Activated gamma-delta T cell treated with Interleukin-2 at 50 U/mL for 16 hours (primary cell): ENCODE results near the gene COL13A1.

Experiments
- DNase-seq: peaks from one replicate; pipeline ENCODE4 v3.0.0-alpha.2; 2020

COL13A1 gene

DNA sequence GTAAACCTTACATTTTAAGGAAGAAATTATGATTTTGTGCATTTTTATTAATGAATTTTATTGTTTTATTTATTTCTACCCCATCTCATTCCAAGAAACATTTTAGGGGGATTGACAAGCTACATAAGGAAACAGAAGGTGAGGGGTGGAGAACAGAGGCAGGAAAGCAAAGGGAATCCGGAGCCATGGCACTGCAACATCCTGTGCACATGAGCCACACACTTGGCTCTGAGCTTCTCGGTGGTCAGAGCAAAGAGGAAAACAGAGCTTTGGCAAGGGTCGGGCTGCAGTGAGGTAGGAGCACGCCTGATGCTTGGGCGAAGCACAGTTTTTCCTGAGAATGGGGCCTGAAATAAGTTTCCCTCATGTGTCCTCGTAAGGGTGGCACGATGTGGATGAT lies 68.9 kb downstream of the COL13A1 start:
- DNase-seq, result no peak

DNA sequence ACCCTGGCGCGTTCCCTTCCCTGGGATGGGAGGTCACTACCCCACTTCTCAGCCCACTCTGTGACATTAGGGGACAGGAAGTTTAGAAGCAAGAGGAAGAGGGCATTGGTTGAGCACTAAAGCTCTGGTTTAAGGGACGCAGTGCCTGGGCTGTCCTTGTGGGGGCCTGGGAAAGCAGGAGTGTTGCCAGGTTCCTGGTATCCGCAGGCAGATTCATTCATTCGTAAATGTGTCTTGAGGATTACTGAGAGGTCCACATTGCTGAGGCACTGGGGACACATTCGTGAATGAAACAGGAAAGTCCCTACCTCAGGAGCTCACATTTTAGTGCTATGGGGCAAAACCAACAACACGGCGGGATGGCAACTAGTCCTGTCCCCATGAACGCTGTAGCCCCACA lies 69.4 kb downstream of the COL13A1 start:
- no peak for DNase-seq

DNA sequence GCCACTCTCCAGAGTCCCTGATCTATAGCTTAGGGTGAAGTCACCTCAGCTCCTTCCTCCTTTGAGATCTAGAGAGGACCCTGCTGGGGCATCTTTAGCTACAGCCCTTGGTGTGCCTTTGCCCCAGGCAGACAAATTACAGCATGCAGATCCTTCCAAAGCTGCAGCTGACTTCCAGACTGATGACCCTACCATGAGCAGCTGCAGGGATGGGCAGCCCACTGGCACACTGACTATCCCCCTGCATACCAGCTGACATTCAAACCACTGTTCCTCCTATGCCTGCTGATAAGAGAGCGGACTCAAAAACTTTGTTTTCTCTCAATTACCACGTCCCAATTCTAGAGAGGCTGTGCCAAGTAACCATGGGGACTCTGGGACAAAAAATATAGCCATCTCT lies 70.6 kb downstream of the COL13A1 start:
- DNase-seq, result no peak

DNA sequence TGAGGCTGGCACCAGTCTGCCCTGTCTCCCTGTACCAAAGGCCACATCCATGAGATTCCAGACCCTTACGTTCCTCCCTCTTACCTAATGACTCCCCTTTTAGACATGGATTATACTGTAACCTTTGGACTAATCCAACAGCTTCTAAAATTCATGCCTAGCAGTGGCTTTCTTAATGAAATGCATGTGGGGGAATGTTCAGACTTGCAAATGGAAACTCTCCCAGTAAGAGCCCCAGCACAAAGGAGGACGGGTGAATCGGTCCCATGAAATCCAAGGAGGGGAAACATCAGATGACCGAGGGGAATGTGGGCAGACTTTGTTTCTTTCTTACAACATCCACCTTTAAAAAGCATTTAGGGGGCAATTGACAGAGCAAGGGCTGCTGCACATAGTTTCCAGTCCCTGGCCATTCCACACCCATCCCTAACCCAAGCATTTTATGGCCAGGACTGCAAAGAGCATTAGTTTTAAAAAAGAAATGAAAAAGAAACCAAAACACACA lies 71.5 kb downstream of the COL13A1 start:
- DNase-seq, result no peak

DNA sequence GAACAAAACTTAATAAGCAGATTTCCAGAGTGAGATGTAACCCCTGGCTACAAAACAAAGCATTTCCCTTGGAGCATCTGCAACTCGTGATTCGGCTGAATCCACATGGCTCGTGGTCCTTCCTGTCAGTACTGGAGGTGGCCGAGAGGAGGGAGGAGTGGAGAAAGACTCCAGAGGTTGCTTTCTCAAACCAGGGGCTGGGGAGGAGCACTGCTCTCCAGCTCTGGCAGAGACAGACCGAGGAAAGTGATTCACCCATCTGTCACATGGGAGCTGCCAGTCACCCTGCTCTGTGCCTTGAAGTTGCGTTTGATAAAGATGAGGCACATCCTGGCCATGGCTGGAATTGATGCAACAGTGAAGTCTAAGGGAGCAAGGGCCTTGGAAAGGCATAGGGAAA lies 72.7 kb downstream of the COL13A1 start:
- no peak for DNase-seq

DNA sequence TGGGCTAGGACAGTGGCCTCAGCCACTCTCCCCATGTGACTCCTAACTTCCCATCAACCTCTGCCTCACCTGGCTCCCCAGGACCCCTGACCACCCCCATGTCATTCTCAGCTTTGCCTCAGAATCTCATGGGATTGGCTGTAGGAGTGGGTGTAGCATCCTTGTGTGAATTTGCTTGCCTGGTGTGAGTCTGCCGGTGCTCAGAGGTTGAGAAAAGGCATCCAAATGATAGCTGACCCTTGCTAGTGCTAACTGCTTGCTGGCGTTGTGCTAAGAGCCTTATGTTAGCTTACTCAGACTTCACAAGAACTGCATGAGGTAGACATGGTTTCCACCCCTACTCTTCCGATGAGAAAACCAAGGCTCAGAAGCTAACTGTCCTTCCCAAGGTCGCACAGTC lies 74.2 kb downstream of the COL13A1 start:
- DNase-seq, result no peak

DNA sequence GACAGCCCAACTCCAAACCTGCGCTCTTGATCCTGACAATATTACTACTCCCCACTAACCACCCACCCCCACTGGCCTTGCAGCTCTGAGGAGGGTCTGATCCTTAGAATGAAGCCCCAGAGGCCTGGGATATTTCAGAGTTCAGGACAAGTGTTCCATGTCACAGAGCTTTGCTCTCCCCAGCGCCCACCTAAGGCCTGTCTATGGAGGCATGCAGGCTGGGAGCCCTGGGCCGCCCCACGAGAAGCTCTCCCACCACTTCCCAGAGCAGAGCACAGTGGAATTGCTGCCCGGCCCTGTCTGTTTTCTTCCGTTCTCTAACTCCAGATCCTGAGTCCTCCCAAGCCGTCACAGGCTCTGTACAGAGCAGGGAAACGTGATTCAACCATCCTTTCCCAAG lies 74.6 kb downstream of the COL13A1 start:
- no peak for DNase-seq

DNA sequence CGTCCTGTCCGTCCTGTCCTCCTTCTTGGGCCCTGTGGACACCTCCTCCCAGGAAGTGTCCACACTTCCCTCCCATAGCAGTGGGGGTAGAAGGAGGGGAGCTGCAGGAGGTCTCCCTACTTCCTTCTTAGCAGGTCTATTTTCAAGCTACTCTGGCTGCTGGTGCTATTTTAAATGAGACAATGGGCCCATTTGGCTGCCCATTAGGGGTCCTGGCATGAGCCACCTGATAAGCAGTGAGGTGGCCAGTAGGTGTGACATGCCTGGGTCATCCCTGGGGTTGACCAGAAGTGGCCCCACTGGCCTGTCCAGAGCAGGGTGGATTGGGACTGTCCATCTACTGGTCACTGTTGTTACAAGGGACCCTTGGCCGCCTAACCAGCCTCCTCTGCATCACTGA lies 75.2 kb downstream of the COL13A1 start:
- DNase-seq, result no peak

DNA sequence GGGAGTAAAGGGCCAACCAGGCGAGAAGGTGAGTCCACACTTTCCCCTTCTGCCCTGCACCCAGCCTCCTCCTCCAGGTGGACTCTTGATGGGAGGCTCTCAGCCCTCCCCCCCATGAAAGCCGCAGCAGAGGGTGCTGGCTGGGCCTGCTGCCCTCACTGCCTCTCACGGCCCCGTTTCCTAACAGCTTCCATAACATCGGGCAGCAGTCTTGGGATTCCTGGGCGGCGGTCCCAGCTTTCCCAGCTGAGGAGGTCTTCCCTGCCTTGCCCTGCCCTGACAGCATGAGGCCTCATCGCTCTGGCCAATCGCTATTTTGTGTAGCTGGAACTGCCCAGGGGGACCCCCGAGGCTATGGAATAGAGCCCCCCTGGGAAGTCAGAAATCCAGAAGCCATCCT lies 76.3 kb downstream of the COL13A1 start:
- no peak for DNase-seq

DNA sequence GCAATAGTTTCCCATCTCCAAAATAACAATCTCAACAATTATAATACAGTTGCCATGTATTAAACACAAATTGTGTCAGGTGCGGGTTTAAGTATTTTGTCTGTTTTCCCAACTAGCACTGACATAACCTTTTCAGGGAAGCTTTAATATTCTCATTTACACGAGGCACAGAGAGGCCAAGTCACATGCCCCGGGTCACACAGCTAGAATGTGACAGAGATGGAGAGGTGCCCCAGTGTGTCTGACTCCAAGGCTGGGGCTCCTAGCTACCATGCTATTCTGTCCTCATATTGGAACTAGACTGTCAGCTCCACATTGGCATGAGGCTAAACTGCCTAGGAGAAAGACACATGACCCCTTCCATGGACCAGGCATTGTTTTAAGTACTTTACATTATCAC lies 77.2 kb downstream of the COL13A1 start:
- no peak for DNase-seq

DNA sequence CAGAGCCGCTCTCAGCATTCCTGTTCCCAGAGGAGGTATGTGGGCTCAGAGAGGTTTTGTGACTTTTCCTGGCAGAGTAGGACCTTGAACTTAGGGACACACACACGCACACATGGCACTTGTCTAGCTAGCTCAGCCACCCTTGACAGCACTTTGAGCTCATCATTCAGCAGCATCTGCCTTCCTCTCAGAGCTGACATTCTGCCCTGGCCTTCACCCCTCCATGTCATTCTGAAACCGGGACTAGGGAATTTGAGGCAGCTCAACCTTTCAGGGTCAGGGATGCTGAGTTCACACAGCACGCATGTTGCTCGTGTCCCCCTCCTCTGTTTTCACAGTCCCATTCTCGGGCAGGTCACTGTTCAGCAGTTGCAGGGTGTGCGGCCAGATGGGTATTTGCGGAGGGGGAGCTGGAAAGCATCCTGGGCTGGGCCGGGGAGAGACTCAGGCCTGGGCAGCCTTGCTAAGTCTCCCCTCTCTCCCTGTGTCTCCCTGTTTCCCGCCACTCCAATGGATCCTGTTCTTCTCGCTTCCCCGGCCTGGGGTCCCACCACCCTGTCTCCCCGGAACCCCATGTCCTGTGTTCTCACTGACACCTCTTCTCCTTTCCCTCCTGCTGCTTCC lies 78.0 kb downstream of the COL13A1 start:
- DNase-seq, result no peak

DNA sequence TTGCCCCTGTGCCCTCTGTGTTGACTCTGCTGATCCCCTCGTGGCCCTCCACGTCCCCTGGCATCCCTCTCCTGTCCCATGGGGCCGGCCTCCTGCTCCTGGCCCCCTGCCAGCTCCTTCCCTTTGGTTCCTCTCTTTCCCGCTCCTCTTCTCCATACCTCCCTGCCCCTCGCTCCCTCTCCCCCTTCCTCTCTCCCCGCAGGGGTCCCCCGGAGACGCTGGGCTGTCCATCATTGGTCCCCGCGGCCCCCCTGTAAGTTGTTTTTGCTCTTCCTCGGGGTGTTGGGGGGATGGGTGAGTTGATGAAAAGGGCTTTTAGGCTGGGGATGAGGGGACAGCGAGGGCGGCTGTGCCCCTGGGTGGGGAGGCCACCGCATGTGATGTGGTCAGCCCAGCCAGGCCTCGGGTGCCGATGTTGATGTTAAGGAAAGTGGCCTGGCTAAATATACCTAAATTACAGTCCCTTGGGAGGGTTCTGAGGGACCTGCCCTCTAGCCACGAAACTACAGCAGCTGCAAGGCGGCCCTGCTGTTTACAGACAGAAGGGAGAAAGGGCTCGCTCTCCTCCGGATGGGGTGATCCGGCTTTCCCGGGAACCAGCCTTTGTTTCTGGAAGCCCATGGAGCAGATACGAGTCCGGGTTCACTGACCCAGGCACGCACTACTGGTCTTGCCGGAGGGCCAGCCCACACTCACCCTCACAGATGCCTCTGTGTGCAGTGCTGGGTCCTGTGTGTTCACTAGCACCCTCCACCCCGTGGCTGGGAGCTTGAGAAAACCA lies 78.8 kb downstream of the COL13A1 start:
- DNase-seq, result no peak

DNA sequence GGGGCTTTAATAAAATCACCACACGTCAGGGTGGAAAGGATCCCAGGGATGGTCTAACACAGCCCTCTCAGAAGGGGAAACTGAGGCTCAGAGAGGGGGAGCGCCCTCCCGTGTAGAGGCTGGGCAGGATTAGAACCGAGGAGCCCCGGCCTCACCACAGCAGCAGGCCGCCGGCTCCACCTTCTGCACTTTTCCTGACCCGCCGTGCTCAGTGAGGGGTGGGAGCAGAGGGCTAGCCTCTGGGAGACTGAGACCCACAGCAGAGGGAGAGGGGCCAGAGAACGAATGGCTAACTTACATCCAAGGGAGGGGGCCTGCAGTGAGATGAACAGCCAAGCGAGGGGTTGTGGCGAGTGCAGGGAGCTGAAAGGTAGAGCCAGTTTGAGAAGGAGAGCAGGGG lies 79.5 kb downstream of the COL13A1 start:
- no peak for DNase-seq

DNA sequence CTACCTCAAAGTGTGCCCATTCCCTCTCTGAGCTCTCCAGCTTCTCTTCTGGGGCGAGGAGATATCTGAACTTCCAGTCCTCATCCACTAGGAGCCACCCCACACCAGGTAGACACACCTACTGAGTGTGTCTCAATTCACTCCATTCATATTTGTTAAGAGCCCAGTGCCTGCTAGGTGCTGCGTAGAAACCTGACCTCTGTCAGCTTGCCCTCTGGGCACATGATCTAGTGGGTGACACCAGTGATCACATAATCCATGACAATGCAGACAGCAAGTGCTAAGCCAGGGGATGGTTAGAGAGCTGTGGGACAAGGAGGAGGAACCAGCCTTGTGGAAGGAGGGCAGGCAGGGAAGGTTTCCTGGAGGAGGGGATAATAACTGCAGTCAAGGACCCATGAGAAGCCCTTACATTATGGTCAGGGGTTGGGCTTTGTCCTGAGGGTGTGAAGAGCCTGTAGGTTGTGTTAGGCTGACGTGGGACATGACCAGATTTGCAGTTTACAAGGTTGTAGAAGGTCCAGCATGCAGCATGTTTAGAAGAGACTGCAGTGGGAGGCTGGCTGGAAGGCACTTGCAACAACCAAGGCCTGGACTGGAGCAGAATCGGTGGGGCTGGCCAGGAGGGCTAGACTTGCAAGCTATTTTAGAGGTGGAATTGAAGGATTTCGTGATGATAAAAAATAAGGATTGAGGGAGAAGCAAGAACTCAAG lies 81.8 kb downstream of the COL13A1 start:
- no peak for DNase-seq

DNA sequence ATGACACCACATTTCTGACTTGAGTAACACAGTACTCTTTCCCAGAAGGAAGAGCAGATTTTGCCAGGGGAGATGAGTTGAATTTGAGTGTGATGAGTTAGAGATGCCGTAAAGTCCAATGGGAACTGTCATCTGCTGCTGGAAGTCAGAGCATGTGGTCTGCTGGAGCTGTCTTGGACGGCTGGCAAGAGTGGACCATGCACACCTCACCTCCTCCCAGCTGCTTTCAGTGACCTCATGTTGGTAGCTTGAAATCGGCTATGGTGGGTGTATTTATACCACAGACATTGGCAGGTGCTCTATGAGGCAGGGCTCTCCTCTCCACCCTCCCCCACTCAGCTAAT lies 82.3 kb downstream of the COL13A1 start:
- no peak for DNase-seq

DNA sequence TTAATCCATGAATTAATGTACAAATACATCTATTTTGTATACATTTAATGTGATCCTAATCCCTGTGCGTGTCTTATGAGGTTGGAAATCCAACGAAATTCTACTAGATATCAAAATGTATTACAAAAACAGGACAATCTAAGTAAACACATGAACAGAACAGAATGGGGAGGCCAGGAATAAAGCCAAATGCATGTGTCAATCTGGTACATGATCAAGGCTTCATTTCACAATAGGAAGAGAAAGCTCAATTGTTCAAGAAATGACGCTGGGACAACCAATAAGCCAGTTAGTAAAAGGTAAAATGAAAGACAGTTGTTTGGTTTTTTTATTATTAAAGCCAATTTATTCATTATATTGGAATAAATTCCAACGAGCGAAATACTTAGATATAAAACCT lies 83.0 kb downstream of the COL13A1 start:
- no peak for DNase-seq

DNA sequence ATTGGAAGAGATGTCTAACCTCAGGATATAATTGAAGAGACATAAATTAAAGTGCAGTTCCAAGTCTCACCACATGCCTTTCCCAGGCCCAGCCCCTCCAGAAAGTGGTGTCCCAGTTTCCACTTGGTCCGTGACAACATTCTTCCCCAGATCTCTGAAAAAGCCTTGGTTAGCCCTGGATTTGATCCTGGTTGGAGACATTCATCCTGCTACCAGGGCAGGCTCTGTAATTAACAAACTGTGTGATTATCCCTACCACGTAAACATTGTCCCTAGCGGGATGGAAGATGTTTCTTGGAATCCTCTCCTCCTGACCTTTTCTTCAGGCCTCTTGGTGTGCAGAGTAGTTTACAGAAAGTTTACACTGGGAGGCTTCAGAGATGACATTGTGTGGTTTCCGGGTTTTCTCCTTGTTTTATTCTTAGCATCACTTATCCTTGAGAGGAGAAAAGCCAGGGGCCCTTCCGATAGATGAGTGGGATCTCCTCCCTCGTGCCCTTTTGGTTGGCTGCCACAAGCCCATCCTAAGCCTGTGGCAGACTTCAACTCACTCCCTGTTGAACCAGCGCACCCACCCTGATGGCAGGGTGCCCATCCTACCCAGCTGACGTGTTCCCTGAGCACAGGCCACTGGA lies 83.8 kb downstream of the COL13A1 start:
- no peak for DNase-seq

DNA sequence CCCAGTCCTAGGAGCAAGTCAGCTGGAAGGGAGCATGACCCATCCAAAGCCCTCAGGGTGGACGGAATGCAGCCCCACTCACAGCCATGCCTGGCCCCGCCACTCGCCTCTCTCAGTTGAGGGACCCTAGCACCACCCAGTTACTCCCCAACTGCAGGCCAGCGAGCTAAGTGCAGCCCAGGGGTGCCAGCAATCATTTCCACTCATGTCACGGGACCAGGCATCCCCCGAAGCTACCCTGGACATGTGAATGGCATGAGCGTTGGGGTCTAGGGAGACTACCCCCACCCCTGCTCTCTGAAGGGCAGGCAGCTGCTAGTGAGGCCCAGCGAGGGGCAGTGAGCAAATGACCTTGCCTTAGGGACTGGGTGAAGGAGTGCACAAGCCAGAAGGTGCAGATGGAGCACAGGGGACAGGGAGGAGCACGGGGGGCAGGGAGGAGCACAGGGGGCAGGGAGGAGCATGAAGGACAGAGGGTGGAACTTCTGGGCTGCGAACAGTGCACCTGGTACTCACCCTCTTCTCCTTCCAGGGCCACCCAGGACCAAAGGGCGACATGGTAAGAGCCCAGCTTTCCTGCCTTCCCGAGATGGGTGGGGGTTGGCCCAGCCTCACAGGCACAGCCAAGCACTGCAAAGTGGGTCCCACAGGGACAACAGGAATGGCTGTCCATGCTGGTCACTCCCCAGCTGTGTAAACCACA lies 87.3 kb downstream of the COL13A1 start:
- DNase-seq, result no peak

DNA sequence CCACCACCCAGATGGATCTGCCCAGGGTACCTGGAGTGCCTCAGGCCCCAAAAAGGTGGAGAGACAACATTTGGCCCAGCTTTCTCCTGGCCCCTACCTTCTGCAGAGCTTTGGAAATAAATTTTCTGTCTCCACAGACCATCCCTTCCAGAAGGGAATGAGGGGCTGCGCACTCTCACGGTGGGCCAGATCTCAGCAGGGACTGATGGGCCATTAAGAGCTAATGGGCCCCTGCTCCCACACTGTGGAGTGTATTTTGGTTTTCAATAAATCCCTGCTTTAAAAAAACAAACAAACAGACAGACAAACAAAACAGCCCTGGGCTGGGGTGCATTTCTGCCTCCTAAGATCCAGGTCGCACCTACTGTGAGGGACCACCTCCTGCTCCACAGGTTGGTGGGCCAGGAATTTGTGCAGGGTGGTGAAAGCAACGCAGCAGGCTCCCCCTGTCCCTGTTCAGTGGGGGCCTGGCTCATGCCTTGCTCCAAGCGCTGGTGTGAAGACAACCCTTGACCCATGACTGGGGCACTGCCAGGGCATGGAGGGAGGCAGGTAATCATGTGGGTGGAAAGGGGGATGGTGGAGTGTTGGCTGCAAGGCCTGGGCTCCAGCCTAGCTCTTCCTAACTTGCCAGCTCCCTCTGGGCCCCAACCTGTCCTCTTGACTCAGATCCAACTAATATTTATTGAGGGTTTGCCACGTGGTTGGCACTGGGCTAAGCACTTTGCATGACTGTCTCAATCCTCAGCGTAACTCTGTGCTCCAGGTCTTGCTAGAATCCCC lies 88.5 kb downstream of the COL13A1 start:
- no peak for DNase-seq

DNA sequence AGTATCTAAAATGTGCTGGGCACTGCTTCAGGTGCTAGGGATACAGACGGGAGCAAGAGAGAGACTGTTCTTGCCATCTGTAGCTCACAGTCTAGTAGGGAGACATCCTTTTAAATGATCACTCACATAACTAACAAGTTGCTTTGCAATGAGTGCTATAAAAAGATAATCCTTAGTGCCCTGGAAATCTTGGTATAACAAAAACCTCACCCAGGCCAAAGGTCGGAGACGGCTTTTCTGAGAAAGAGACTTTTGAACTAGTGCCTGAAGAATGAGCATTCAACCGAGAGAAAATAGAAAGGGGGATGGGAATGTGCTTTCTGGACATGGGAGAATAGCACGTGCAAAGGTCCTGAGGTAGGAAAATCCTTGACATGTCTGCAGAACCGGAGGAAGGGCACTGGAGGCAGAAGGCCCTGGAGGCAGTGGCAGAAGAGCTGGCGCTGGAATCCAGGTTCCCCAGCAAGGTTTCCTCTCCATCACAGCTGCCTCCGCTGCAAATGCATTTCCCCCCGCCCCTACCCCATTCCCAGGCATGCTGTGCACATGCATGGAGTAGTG lies 89.4 kb downstream of the COL13A1 start:
- DNase-seq, result no peak

DNA sequence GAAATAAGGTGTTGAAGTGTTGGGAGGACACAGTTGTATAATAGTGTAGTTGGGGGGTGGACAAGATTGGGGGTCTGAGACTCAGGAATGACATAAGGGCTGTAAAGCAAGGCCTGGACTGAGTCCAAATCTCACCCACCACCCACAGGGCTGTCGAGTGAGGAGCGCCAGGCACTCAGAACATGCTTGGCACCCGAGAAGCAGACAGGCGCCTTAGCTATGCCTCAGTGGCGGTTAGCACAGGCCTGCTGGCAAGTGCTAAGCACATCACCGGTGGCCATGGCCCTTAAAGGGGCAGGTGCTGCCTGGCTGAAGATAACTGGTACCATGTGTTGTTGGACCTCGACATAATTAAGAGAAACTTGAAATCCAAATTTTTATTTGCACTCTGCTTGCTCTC lies 90.7 kb downstream of the COL13A1 start:
- DNase-seq, result no peak

DNA sequence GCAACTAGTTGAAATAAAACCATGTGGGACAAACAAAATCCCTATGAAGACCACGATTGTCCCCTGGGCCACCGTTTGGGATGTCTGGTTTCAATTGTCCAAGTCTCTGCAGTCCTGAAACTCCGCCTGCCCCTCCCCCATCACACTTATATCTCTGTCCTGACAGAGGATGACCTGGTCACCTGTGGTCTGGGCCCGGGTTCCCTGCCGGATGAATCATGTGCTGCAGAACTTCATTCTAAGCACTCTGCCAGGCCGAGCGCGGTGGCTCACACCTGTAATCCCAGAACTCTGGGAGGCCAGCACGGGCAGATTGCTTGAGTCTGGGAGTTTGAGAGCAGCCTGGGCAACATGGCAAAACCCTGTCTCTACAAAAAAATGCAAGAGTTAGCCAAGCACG lies 91.1 kb downstream of the COL13A1 start:
- no peak for DNase-seq
